IPS-15b (cell line): ENCODE data around the gene PPA2.

Experiments used
- H3K27me3 ChIP-seq: one replicate; pipeline ENCODE4 v1.6.1; 2013; ENCODE audit warnings: low read length; ENCODE audit not compliant: control insufficient read depth, insufficient read depth
- H3K36me3 ChIP-seq: one replicate; pipeline ENCODE4 v1.6.1; 2013; ENCODE audit warnings: low read length; ENCODE audit not compliant: control insufficient read depth, insufficient read depth
- H3K4me1 ChIP-seq: one replicate; pipeline ENCODE4 v1.6.1; 2013; ENCODE audit warnings: mild to moderate bottlenecking, low read length; ENCODE audit not compliant: control insufficient read depth, insufficient read depth
- H3K4me3 ChIP-seq: one replicate; pipeline ENCODE4 v1.5.1; 2013; ENCODE audit warnings: low read depth, low read length
- H3K9ac ChIP-seq: one replicate; pipeline ENCODE4 v1.6.1; 2013; ENCODE audit warnings: low read depth, mild to moderate bottlenecking, low read length
- H3K9me3 ChIP-seq: one replicate; pipeline ENCODE4 v1.6.1; 2013; ENCODE audit warnings: mild to moderate bottlenecking, low read length; ENCODE audit not compliant: control insufficient read depth, insufficient read depth

Gene PPA2

GRCh38 chr4:105373324-105373723, 100.5 kb downstream of the PPA2 start:
- Histone ChIP-seq H3K4me1 (no peaks in the 10 kb centered on the region), H3K9ac (no peak overlapping the region), H3K27me3 (no peaks in the 10 kb centered on the region), H3K36me3 (no peaks in the 10 kb centered on the region), H3K4me3 (no peak overlapping the region), H3K9me3 (no peaks in the 10 kb centered on the region)

- H3K4me1 ChIP-seq = no peaks in the 10 kb centered on the region
- no peaks in the 10 kb centered on the region for H3K9me3 ChIP-seq
- no peak overlapping the region for H3K4me3 ChIP-seq
- H3K9ac ChIP-seq = no peak overlapping the region
- no peaks in the 10 kb centered on the region for H3K27me3 ChIP-seq
- no peaks in the 10 kb centered on the region for H3K36me3 ChIP-seq
These were observed 103.9 kb downstream of the PPA2 start for GRCh38 chr4:105369988-105370387.

DNA sequence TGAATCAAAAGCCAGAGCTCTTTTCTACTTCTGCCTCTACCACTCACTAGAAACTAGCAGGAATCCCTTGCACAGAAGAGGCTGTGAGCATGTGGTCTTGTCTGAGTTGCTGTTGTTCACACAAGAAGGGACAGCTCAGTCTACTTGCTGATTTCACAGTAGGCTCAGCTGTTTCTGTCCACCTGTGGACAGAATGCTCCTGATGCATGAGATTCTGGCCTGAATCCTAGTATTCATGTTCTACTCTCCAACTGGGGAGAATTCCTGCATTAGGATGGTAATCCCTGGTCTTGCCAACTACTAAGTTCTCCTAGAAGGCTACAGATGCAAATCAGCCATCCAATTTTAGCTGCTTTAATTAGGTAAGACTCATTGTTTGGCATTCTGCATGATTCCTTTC, 112.8 kb downstream of the PPA2 start:
- no peaks in the 10 kb centered on the region for H3K9me3 ChIP-seq
- H3K36me3 ChIP-seq = no peaks in the 10 kb centered on the region
- no peaks in the 10 kb centered on the region for H3K27me3 ChIP-seq
- H3K4me3 ChIP-seq = no peak overlapping the region
- no peaks in the 10 kb centered on the region for H3K4me1 ChIP-seq
- no peak overlapping the region for H3K9ac ChIP-seq

- H3K4me1 ChIP-seq = no peaks in the 10 kb centered on the region
- H3K36me3 ChIP-seq = no peaks in the 10 kb centered on the region
- no peaks in the 10 kb centered on the region for H3K27me3 ChIP-seq
- H3K4me3 ChIP-seq = no peak overlapping the region
- H3K9ac ChIP-seq = no peak overlapping the region
- H3K9me3 ChIP-seq = no peaks in the 10 kb centered on the region
These were observed 116.4 kb downstream of the PPA2 start for GRCh38 chr4:105357258-105357980.

DNA sequence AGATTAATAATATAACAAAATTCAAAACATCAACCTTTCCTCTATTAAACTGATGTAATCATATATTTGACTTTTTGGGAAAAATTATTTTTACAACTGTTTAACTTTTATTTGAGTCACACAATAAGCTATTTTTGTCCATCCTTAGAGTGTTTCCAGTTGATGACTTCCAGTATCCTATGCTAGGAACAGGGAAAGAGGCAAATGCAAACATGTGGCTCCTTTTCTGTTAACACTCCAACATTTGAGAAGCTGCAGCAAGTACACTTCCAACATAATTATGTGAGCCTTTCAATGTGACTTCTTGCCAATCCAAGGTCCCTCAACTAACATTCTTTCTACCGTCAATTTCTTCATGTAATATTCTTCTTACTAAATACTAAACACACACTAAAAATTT, 117.7 kb downstream of the PPA2 start:
- Histone ChIP-seq H3K4me1 (no peaks in the 10 kb centered on the region), H3K27me3 (no peaks in the 10 kb centered on the region), H3K36me3 (no peaks in the 10 kb centered on the region), H3K9me3 (no peaks in the 10 kb centered on the region), H3K4me3 (no peak overlapping the region), H3K9ac (no peak overlapping the region)

- Histone ChIP-seq H3K9me3 (no peaks in the 10 kb centered on the region), H3K4me1 (no peaks in the 10 kb centered on the region), H3K27me3 (no peaks in the 10 kb centered on the region), H3K4me3 (no peak overlapping the region), H3K36me3 (no peaks in the 10 kb centered on the region), H3K9ac (no peak overlapping the region)
These were observed 121.0 kb downstream of the PPA2 start for GRCh38 chr4:105352826-105353225.

DNA sequence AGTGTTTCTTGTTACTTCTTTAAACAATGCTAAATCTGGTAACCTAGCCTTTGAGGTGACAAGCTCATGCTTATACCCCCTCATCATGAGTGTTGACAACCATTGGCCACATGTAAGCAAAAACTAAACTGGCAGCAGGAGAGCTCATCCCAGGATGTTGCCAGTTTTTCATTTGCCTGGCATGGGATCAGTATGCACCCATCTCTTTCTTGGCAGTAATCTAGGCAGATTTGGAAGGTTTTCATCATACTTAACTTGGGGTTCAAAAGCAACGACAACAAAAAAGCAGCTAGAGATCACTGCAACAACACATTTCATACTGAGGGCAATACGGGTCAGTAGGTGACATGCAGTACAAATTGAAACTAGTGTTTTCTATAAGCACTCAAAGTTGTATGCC, 122.0 kb downstream of the PPA2 start:
- Histone ChIP-seq H3K4me3 (no peak overlapping the region), H3K4me1 (no peaks in the 10 kb centered on the region), H3K9me3 (no peaks in the 10 kb centered on the region), H3K36me3 (no peaks in the 10 kb centered on the region), H3K9ac (no peak overlapping the region), H3K27me3 (no peaks in the 10 kb centered on the region)

- Histone ChIP-seq H3K27me3 (no peaks in the 10 kb centered on the region), H3K9ac (no peak overlapping the region), H3K4me3 (no peak overlapping the region), H3K36me3 (no peaks in the 10 kb centered on the region), H3K4me1 (no peaks in the 10 kb centered on the region), H3K9me3 (no peaks in the 10 kb centered on the region)
These were observed 122.9 kb downstream of the PPA2 start for GRCh38 chr4:105350859-105351490.

DNA sequence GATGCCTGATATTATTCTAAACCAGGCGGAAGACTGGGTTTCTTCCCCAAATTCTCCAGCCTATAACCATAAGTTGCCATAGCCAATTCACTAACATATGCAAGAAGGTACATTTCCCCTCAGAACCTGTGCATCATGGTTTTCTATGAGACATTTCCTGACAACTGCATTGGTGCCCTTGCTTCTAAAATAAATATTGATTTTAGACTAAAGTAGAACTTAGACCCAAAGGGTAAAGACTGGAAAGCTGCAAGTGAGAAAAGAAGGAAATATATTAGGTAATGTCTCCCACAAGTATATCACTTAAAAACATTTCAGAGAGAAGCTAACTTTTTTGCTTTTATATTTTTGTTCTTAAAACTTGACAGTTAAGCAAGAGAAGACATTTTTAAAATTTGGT, 125.1 kb downstream of the PPA2 start:
- Histone ChIP-seq H3K4me1 (no peaks in the 10 kb centered on the region), H3K27me3 (no peaks in the 10 kb centered on the region), H3K9me3 (no peaks in the 10 kb centered on the region), H3K36me3 (no peaks in the 10 kb centered on the region), H3K4me3 (no peak overlapping the region), H3K9ac (no peak overlapping the region)

DNA sequence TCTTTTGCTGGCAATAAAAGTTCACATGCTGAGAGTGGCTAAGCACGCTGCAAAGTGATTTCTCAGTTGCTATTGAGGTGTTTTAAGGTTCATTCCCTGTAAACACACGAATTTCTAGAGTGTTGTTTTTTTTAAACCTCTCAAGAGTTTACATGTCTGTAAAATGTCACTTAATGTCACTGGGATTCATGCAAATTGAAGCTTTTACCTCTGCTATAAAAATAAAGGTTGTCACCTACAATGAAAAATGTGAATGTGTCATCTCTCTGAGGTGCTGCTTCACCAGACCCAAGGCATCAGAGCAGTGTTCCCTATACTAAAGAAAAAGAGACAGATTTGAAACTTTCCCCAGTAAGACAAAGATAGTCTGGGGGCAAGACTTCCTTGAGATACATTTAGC, 127.0 kb downstream of the PPA2 start:
- H3K9me3 ChIP-seq = no peaks in the 10 kb centered on the region
- no peaks in the 10 kb centered on the region for H3K36me3 ChIP-seq
- H3K4me1 ChIP-seq = no peaks in the 10 kb centered on the region
- H3K4me3 ChIP-seq = no peak overlapping the region
- no peak overlapping the region for H3K9ac ChIP-seq
- H3K27me3 ChIP-seq = no peaks in the 10 kb centered on the region

DNA sequence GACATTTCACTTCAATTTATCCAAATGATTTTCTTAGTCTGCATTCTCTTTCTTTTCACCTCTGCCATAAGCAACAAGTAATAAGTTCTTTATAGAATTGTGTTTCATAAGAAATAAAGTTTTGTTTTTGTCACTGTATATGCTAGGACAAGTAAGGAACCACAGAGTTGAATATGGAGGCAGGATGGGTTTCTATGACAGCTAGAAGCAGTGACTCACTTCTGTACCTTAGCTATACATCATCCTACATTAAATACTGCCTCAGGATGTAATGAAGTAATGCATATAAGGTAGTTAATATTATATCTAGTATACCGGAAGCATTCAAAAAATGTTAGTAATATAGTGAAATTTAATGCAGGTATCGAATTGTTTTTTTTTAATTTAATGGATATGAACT, 128.0 kb downstream of the PPA2 start:
- no peak overlapping the region for H3K9ac ChIP-seq
- H3K27me3 ChIP-seq = no peaks in the 10 kb centered on the region
- H3K4me3 ChIP-seq = no peak overlapping the region
- H3K9me3 ChIP-seq = no peaks in the 10 kb centered on the region
- H3K4me1 ChIP-seq = no peaks in the 10 kb centered on the region
- H3K36me3 ChIP-seq = no peaks in the 10 kb centered on the region

GRCh38 chr4:105345358-105345757, 128.5 kb downstream of the PPA2 start:
- no peaks in the 10 kb centered on the region for H3K27me3 ChIP-seq
- no peaks in the 10 kb centered on the region for H3K9me3 ChIP-seq
- H3K4me1 ChIP-seq = no peaks in the 10 kb centered on the region
- no peaks in the 10 kb centered on the region for H3K36me3 ChIP-seq
- no peak overlapping the region for H3K9ac ChIP-seq
- H3K4me3 ChIP-seq = no peak overlapping the region
